Neural crest cell (in vitro differentiated cells): ENCODE measurements around the gene TFPI2. TPM values are rescaled to one million over a fixed set of nuclear protein-coding genes. Genes with fewer than 3 reads are reported as not detected.

Experiments used
- DNase-seq: peaks from one replicate; pipeline ENCODE4 v3.0.0; 2021; ENCODE audit warnings: low read depth, mixed read lengths, low spot score
- H3K27ac Mint-ChIP-seq: one replicate; pipeline ENCODE4 v1.8.0; 2021; ENCODE audit warnings: mild to moderate bottlenecking, mixed read lengths; ENCODE audit not compliant: unreplicated experiment
- H3K27me3 Mint-ChIP-seq: 2 replicates; pipeline ENCODE4 v1.8.0; 2021; ENCODE audit warnings: low read depth, mild to moderate bottlenecking, mixed read lengths
- H3K36me3 Mint-ChIP-seq: 2 replicates; pipeline ENCODE4 v1.8.0; 2021; ENCODE audit warnings: low read depth, mild to moderate bottlenecking, mixed read lengths
- H3K4me1 Mint-ChIP-seq: 2 replicates; pipeline ENCODE4 v1.8.0; 2021; ENCODE audit warnings: mixed read lengths
- H3K4me3 Mint-ChIP-seq: one replicate; pipeline ENCODE4 v1.8.0; 2021; ENCODE audit warnings: mild to moderate bottlenecking, mixed read lengths
- H3K9me3 Mint-ChIP-seq: 2 replicates; pipeline ENCODE4 v1.8.0; 2021; ENCODE audit warnings: mixed read lengths
- CTCF ChIP-seq: fragments of 200-600 bp; sonication (generic); conservative IDR thresholded peaks from 2 replicates; pipeline ENCODE4 v1.5.0; 2021; ENCODE audit warnings: antibody characterized with exemption, mild to moderate bottlenecking
- total RNA-seq: library from RNA; stranded (reverse); gene quantifications from 2 replicates; pipeline ENCODE4 v1.2.1, GENCODE V29; 2021

TFPI2 gene
- total RNA-seq, 1 donor from 2014 or later, result 0.84 TPM

GRCh38 chr7:93854480-93854879 lies 36.1 kb downstream of the TFPI2 start:
- H3K36me3 Mint-ChIP-seq, result no peaks in the 10 kb centered on the region
- H3K27ac Mint-ChIP-seq, result no peak overlapping the region
- H3K4me3 Mint-ChIP-seq, result no peak overlapping the region
- H3K27me3 Mint-ChIP-seq, result no peaks in the 10 kb centered on the region
- DNase-seq, result no peak
- no peak for TF ChIP-seq CTCF
- H3K9me3 Mint-ChIP-seq, result peaks cover 4% of the 10 kb centered on the region
- H3K4me1 Mint-ChIP-seq, result no peaks in the 10 kb centered on the region

GRCh38 chr7:93851536-93851935 lies 39.0 kb downstream of the TFPI2 start:
- H3K4me1 Mint-ChIP-seq, result no peaks in the 10 kb centered on the region
- H3K27me3 Mint-ChIP-seq, result no peaks in the 10 kb centered on the region
- peaks cover 4% of the 10 kb centered on the region for H3K9me3 Mint-ChIP-seq
- H3K4me3 Mint-ChIP-seq, result no peak overlapping the region
- DNase-seq, result no peak
- no peak for TF ChIP-seq CTCF
- H3K27ac Mint-ChIP-seq, result no peak overlapping the region
- H3K36me3 Mint-ChIP-seq, result no peaks in the 10 kb centered on the region

GRCh38 chr7:93843260-93843659 lies 47.3 kb downstream of the TFPI2 start:
- no peaks in the 10 kb centered on the region for H3K36me3 Mint-ChIP-seq
- no peaks in the 10 kb centered on the region for H3K27me3 Mint-ChIP-seq
- no peaks in the 10 kb centered on the region for H3K4me1 Mint-ChIP-seq
- no peak overlapping the region for H3K4me3 Mint-ChIP-seq
- no peak for TF ChIP-seq CTCF
- no peaks in the 10 kb centered on the region for H3K9me3 Mint-ChIP-seq
- no peak for DNase-seq
- no peak overlapping the region for H3K27ac Mint-ChIP-seq

GRCh38 chr7:93838966-93839365 lies 51.6 kb downstream of the TFPI2 start:
- H3K9me3 Mint-ChIP-seq, result no peaks in the 10 kb centered on the region
- no peak overlapping the region for H3K27ac Mint-ChIP-seq
- H3K36me3 Mint-ChIP-seq, result no peaks in the 10 kb centered on the region
- H3K4me3 Mint-ChIP-seq, result no peak overlapping the region
- DNase-seq, result no peak
- no peak for TF ChIP-seq CTCF
- H3K27me3 Mint-ChIP-seq, result no peaks in the 10 kb centered on the region
- no peaks in the 10 kb centered on the region for H3K4me1 Mint-ChIP-seq

- Mint-ChIP-seq H3K27me3 (no peaks in the 10 kb centered on the region), H3K4me3 (no peak overlapping the region), H3K9me3 (no peaks in the 10 kb centered on the region), H3K36me3 (no peaks in the 10 kb centered on the region), H3K27ac (no peak overlapping the region), H3K4me1 (no peaks in the 10 kb centered on the region)
- DNase-seq, result no peak
- no peak for TF ChIP-seq CTCF
Observed at GRCh38 chr7:93837245-93837644, 53.3 kb downstream of the TFPI2 start.

GRCh38 chr7:93836116-93836515 lies 54.4 kb downstream of the TFPI2 start:
- no peaks in the 10 kb centered on the region for H3K4me1 Mint-ChIP-seq
- H3K27me3 Mint-ChIP-seq, result no peaks in the 10 kb centered on the region
- no peaks in the 10 kb centered on the region for H3K36me3 Mint-ChIP-seq
- H3K4me3 Mint-ChIP-seq, result no peak overlapping the region
- TF ChIP-seq CTCF, result no peak
- H3K27ac Mint-ChIP-seq, result no peak overlapping the region
- H3K9me3 Mint-ChIP-seq, result no peaks in the 10 kb centered on the region
- DNase-seq, result no peak
